Measurements from ENCODE around the gene ZBTB46.

DNA sequence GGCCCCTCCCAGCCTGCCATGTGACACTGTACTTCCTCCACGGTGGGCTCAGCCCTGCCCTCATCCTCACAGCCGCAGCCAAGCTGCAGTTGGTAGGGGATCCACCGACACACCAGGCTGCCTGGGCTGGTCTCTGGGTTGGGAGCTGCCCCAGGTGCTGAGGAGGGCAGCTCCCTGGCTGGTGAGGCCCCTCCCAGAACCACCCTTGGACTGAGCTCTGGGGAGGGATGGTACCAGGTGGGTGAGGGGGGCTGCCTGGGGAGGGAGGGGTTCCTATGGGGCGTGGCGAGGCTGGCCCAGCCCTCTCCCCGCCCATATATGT, 134.8 kb downstream of the ZBTB46 start:
- TF ChIP-seq, protein P1, sequence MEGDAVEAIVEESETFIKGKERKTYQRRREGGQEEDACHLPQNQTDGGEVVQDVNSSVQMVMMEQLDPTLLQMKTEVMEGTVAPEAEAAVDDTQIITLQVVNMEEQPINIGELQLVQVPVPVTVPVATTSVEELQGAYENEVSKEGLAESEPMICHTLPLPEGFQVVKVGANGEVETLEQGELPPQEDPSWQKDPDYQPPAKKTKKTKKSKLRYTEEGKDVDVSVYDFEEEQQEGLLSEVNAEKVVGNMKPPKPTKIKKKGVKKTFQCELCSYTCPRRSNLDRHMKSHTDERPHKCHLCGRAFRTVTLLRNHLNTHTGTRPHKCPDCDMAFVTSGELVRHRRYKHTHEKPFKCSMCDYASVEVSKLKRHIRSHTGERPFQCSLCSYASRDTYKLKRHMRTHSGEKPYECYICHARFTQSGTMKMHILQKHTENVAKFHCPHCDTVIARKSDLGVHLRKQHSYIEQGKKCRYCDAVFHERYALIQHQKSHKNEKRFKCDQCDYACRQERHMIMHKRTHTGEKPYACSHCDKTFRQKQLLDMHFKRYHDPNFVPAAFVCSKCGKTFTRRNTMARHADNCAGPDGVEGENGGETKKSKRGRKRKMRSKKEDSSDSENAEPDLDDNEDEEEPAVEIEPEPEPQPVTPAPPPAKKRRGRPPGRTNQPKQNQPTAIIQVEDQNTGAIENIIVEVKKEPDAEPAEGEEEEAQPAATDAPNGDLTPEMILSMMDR (IDR thresholded peaks at IDR 0.05; ENCODE audit: low read depth, low read length): no peak
- TF ChIP-seq EZH2phosphoT487 (IDR thresholded peaks at IDR 0.05; ENCODE audit: low read depth): no peak
